SU-DHL-6 (cell line): ENCODE results near the gene SPEF2.

Source experiments
- H2AFZ ChIP-seq: fragments of 200-600 bp; sonication (generic); 2 replicates; pipeline ENCODE4 v1.6.1; 2014; ENCODE audit warnings: low read depth, mild to moderate bottlenecking, moderate library complexity, mixed read lengths, antibody characterized with exemption, low read length; ENCODE audit not compliant: severe bottlenecking
- H3F3A ChIP-seq: fragments of 200-600 bp; shearing (Covaris generic); 2 replicates; pipeline ENCODE4 v1.6.0; 2016; ENCODE audit warnings: antibody characterized with exemption, mild to moderate bottlenecking; ENCODE audit not compliant: insufficient read depth
- H3K27ac ChIP-seq: fragments of 200-600 bp; sonication (generic); 2 replicates; pipeline ENCODE4 v1.5.1; 2016; ENCODE audit warnings: low read depth, mild to moderate bottlenecking, low read length, moderate library complexity, mixed read lengths
- H3K27me3 ChIP-seq: fragments of 200-600 bp; sonication (generic), shearing (Covaris generic); 2 replicates; pipeline ENCODE4 v1.6.0; 2014; ENCODE audit warnings: mild to moderate bottlenecking, low read length
- H3K36me3 ChIP-seq: fragments of 200-600 bp; sonication (generic); 2 replicates; pipeline ENCODE4 v1.6.1; 2014; ENCODE audit warnings: mild to moderate bottlenecking, low read length, mixed read lengths
- H3K4me2 ChIP-seq: fragments of 300-600, 200-600 bp; shearing (Covaris generic), sonication (generic); 2 replicates; pipeline ENCODE4 v1.6.0; 2014; ENCODE audit warnings: low read length, low read depth, mild to moderate bottlenecking; ENCODE audit not compliant: poor library complexity, severe bottlenecking
- H3K4me3 ChIP-seq: fragments of 200-600 bp; sonication (generic); 2 replicates; pipeline ENCODE4 v1.5.1; 2014; ENCODE audit warnings: antibody characterized with exemption, low read length, mild to moderate bottlenecking, mixed read lengths; ENCODE audit not compliant: insufficient read depth, poor library complexity, severe bottlenecking
- H3K79me2 ChIP-seq: fragments of 200-600 bp; sonication (generic); 2 replicates; pipeline ENCODE4 v1.6.1; 2014; ENCODE audit warnings: mild to moderate bottlenecking, low read length, moderate library complexity; ENCODE audit not compliant: insufficient read depth
- H3K9ac ChIP-seq: fragments of 200-600 bp; sonication (generic); 2 replicates; pipeline ENCODE4 v1.7.0; 2014; ENCODE audit warnings: mild to moderate bottlenecking, low read length
- H3K9me2 ChIP-seq: fragments of 200-600 bp; sonication (generic); replicated peaks from 2 replicates; pipeline ENCODE4 v1.6.1; 2014; ENCODE audit warnings: low read length; ENCODE audit not compliant: insufficient read depth
- H3K9me3 ChIP-seq: fragments of 200-600 bp; sonication (generic); 2 replicates; pipeline ENCODE4 v1.6.1; 2014; ENCODE audit warnings: low read length, mixed read lengths; ENCODE audit not compliant: insufficient read depth
- H4K20me1 ChIP-seq: fragments of 200-600 bp; sonication (generic); 2 replicates; pipeline ENCODE4 v1.6.1; 2014; ENCODE audit warnings: low read depth, mild to moderate bottlenecking, antibody characterized with exemption, low read length, moderate library complexity, mixed read lengths
- CTCF ChIP-seq: fragments of 200-600 bp; sonication (generic); IDR thresholded peaks from one replicate; pipeline ENCODE4 v1.5.1; 2017; ENCODE audit warnings: antibody characterized with exemption, mild to moderate bottlenecking, low read length, moderate library complexity; ENCODE audit not compliant: insufficient read depth, poor library complexity, severe bottlenecking
- EZH2phosphoT487 ChIP-seq: fragments of 200-600 bp; sonication (generic), shearing (Covaris generic); conservative IDR thresholded peaks from 2 replicates; pipeline ENCODE4 v1.6.1; 2018; ENCODE audit warnings: mild to moderate bottlenecking, antibody characterized with exemption, low read length, moderate library complexity, mixed read lengths

SPEF2 gene

GRCh38 chr5:35678661-35679060, 61.0 kb downstream of the SPEF2 start:
- Histone ChIP-seq H3K79me2 (no peaks in the 10 kb centered on the region), H3K9ac (no peak overlapping the region), H2AFZ (no peak overlapping the region), H4K20me1 (no peaks in the 10 kb centered on the region), H3K9me3 (no peaks in the 10 kb centered on the region), H3K9me2 (no peaks in the 10 kb centered on the region), H3K4me3 (no peak overlapping the region), H3K27me3 (no peaks in the 10 kb centered on the region), H3K27ac (no peak overlapping the region), H3K36me3 (no peaks in the 10 kb centered on the region), H3F3A (no peaks in the 10 kb centered on the region), H3K4me2 (no peak overlapping the region)
- no peak for TF ChIP-seq EZH2phosphoT487
- TF ChIP-seq CTCF = no peak

DNA sequence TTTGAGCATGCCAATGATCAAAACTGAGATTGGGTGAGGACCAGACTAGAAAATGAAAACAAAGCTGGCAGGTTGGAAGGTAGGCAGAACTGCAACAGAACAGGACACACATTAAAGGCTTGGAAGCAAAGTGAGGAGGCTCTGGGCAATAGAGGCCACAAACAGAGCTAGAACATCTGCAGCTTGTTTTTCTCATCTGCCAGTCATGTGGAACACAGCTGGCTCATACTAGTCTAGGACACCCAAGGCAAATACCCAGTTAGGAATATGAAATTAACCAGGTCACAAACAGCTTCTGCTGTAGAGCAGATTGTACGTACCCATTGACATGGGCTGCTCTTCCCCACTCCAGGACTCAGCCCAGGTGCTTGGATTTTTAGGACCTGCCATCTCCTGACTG, 61.7 kb downstream of the SPEF2 start:
- H3K4me2 ChIP-seq = no peak overlapping the region
- no peaks in the 10 kb centered on the region for H4K20me1 ChIP-seq
- no peaks in the 10 kb centered on the region for H3F3A ChIP-seq
- H3K9me3 ChIP-seq = no peaks in the 10 kb centered on the region
- H2AFZ ChIP-seq = no peak overlapping the region
- no peak overlapping the region for H3K4me3 ChIP-seq
- H3K9ac ChIP-seq = no peak overlapping the region
- no peaks in the 10 kb centered on the region for H3K36me3 ChIP-seq
- no peak overlapping the region for H3K27ac ChIP-seq
- no peaks in the 10 kb centered on the region for H3K9me2 ChIP-seq
- H3K27me3 ChIP-seq = no peaks in the 10 kb centered on the region
- no peaks in the 10 kb centered on the region for H3K79me2 ChIP-seq
- TF ChIP-seq CTCF = no peak
- TF ChIP-seq EZH2phosphoT487 = no peak

DNA sequence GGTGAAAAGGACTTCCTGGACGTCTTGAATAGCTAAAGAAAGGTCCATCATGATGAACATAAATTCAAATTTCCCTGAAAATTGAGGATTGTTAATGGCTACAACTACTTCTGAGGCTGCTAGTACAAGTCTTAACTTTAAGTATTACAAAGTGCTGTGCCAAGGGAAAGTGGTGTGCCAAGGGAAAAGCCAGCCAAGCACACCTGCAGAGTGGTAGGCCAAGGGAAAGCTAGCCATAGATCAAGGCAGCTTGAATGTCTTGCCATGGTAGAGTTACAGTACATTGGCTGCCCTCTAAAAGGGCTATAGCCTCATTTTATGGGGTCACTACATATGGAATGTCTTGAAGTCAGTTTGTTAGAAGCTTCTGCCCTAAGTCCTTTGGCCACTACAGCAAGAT, 64.2 kb downstream of the SPEF2 start:
- no peak overlapping the region for H3K4me3 ChIP-seq
- H3K79me2 ChIP-seq = no peaks in the 10 kb centered on the region
- H3K9me2 ChIP-seq = no peaks in the 10 kb centered on the region
- no peak overlapping the region for H3K4me2 ChIP-seq
- H2AFZ ChIP-seq = no peak overlapping the region
- TF ChIP-seq EZH2phosphoT487 (no peak), CTCF (no peak)
- no peaks in the 10 kb centered on the region for H3K36me3 ChIP-seq
- H3K27me3 ChIP-seq = no peaks in the 10 kb centered on the region
- H3F3A ChIP-seq = no peaks in the 10 kb centered on the region
- H3K27ac ChIP-seq = no peak overlapping the region
- H3K9me3 ChIP-seq = no peaks in the 10 kb centered on the region
- no peak overlapping the region for H3K9ac ChIP-seq
- no peaks in the 10 kb centered on the region for H4K20me1 ChIP-seq

GRCh38 chr5:35683466-35683865, 65.8 kb downstream of the SPEF2 start:
- H3K9me3 ChIP-seq = no peaks in the 10 kb centered on the region
- H3K4me3 ChIP-seq = no peak overlapping the region
- no peak overlapping the region for H3K4me2 ChIP-seq
- no peaks in the 10 kb centered on the region for H3K9me2 ChIP-seq
- H3K79me2 ChIP-seq = no peaks in the 10 kb centered on the region
- no peaks in the 10 kb centered on the region for H4K20me1 ChIP-seq
- H3F3A ChIP-seq = no peaks in the 10 kb centered on the region
- no peak overlapping the region for H3K9ac ChIP-seq
- H3K27ac ChIP-seq = no peak overlapping the region
- H3K27me3 ChIP-seq = no peaks in the 10 kb centered on the region
- no peak overlapping the region for H2AFZ ChIP-seq
- no peaks in the 10 kb centered on the region for H3K36me3 ChIP-seq
- no peak for TF ChIP-seq CTCF
- TF ChIP-seq EZH2phosphoT487 = no peak
